ENCODE data around the gene COLEC12. TPM values are rescaled to one million over a fixed set of nuclear protein-coding genes. Genes with fewer than 3 reads are reported as not detected.

Gene COLEC12
- total and polyA plus RNA-seq, 2 donors (not counting 3 experiments of a cell fraction or from before 2014, with no cell fraction given) = 8.0 to 17.1 TPM

DNA sequence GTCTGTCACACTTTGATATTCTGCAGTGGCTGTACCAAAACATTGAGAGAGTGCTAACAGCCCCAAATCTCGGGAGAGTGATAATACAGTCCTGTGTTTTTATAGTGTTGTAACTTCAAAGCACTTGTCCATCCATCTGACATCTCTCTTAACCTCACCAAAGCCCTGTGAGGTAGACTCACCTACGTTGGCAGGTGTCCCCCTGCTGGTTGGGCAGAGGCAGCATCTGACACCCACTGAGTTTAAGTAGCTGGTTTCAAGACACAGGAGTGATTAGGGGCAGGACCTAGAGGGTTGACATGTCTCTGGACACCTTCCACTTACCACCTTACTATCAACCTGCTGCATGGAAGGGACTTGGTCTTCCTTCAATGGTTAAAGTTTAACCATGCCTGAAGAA is 22.9 kb downstream of the COLEC12 start:
- intact Hi-C loops (cut with micrococcal nuclease) = loop anchor here (5.0 kb wide), 1 partner anchor 135 kb away; no protein-coding TSS in a partner anchor

DNA sequence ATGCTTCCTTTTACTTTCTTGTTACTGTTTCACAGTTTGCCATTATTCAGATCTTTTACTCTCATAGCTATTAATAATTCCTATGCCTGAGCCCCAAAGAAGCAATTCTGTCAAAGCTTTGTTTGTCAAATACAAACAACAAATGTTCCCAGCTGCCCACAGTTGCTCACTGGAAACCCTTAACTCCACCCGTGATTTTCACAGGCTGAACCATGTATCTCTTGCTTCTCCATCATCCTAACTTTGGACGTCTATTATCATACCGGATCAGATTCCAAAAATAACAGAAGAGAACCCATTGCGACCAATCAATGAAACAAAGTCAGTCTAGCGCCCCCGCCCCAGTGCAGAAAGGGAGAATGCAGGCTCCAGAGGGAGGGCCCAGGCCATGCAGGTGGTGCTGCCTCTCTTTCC is 24.2 kb downstream of the COLEC12 start:
- H3K4me3 ChIP-seq (replicated peaks in 1 of 3; ENCODE audit: insufficient read depth in 1 of 3, low read depth in 1 of 3, low read length in 3 of 3) = no peak overlapping the region
- no peaks in the 10 kb centered on the region for H3K27me3 ChIP-seq (ENCODE audit: control insufficient read depth in 2 of 2, insufficient read depth in 2 of 2, low read length in 2 of 2)
- peaks cover 12% of the 10 kb centered on the region for H3K4me1 ChIP-seq (ENCODE audit: control insufficient read depth, extremely low read depth, insufficient read depth, low read length)
- H2AFZ ChIP-seq (ENCODE audit: low read depth, low read length) = no peak overlapping the region
- no peak overlapping the region for H3K27ac ChIP-seq (ENCODE audit: insufficient read depth, low read depth, low read length)
- H3K9me1 ChIP-seq (replicated peaks; ENCODE audit: control insufficient read depth, extremely low read depth, insufficient read depth, low read length) = no peaks in the 10 kb centered on the region
- H3K4me2 ChIP-seq (ENCODE audit: insufficient read depth, low read length) = no peak overlapping the region
- H3K79me2 ChIP-seq (ENCODE audit: control insufficient read depth, insufficient read depth, low read length) = no peaks in the 10 kb centered on the region
- ChIA-PET POLR2A (no interaction called here), CTCF (interaction anchor here (1.3 to 2.3 kb wide), 4 partner anchors 10 to 43 kb away, joined by 3 to 6 read pairs (median 4); no protein-coding TSS in a partner anchor)
- H3K9me3 ChIP-seq (replicated peaks; ENCODE audit: control insufficient read depth, insufficient read depth, low read length) = no peaks in the 10 kb centered on the region
- no peaks in the 10 kb centered on the region for H4K20me1 ChIP-seq (replicated peaks; ENCODE audit: control insufficient read depth, extremely low read depth, insufficient read depth, low read length)
- no peak for DNase-seq (ENCODE audit: low read depth, low spot score)
- H3K36me3 ChIP-seq (ENCODE audit: control insufficient read depth in 2 of 2, extremely low read depth in 1 of 2, insufficient read depth in 2 of 2, low read length in 2 of 2) = no peaks in the 10 kb centered on the region
- no peak for TF ChIP-seq POLR2AphosphoS5 (IDR thresholded peaks at IDR 0.05; ENCODE audit: insufficient read depth, low read depth, low read length)
- TF ChIP-seq EZH2 (IDR thresholded peaks at IDR 0.05; ENCODE audit: borderline replicate concordance, low read depth, low read length, severe bottlenecking) = no peak
- TF ChIP-seq MYC (IDR thresholded peaks at IDR 0.05; ENCODE audit: low read depth, low read length) = no peak
- no peak for TF ChIP-seq JUN (IDR thresholded peaks at IDR 0.05; ENCODE audit: borderline replicate concordance, insufficient read depth, insufficient read length, low read depth)
- TF ChIP-seq, protein P1, sequence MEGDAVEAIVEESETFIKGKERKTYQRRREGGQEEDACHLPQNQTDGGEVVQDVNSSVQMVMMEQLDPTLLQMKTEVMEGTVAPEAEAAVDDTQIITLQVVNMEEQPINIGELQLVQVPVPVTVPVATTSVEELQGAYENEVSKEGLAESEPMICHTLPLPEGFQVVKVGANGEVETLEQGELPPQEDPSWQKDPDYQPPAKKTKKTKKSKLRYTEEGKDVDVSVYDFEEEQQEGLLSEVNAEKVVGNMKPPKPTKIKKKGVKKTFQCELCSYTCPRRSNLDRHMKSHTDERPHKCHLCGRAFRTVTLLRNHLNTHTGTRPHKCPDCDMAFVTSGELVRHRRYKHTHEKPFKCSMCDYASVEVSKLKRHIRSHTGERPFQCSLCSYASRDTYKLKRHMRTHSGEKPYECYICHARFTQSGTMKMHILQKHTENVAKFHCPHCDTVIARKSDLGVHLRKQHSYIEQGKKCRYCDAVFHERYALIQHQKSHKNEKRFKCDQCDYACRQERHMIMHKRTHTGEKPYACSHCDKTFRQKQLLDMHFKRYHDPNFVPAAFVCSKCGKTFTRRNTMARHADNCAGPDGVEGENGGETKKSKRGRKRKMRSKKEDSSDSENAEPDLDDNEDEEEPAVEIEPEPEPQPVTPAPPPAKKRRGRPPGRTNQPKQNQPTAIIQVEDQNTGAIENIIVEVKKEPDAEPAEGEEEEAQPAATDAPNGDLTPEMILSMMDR (IDR thresholded peaks at IDR 0.05; ENCODE audit: extremely low read depth in 1 of 2, insufficient read depth in 1 of 2, low read depth in 1 of 2, low read length in 2 of 2) = no peak
- no peak for TF ChIP-seq POLR2A (IDR thresholded peaks at IDR 0.05; ENCODE audit: low read depth, low read length)
- TF ChIP-seq, protein P2, sequence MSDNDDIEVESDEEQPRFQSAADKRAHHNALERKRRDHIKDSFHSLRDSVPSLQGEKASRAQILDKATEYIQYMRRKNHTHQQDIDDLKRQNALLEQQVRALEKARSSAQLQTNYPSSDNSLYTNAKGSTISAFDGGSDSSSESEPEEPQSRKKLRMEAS (IDR thresholded peaks at IDR 0.05; ENCODE audit: insufficient read depth, insufficient read length) = no peak
- no peak for TF ChIP-seq GATA2 (IDR thresholded peaks at IDR 0.05; ENCODE audit: insufficient read depth, insufficient read length, low read depth, low read length)
- no peak for TF ChIP-seq FOS (IDR thresholded peaks at IDR 0.05; ENCODE audit: borderline replicate concordance, insufficient read depth, low read length)
- intact Hi-C loops (cut with micrococcal nuclease) (loop anchor here (5.0 kb wide), 1 partner anchor 136 kb away; no protein-coding TSS in a partner anchor), dilution Hi-C loops (cut with MboI; ENCODE audit: extremely low pct_ligation_motif_present, low sequenced_read_pairs) (no loop called here)
- FAIRE-seq = no peak
- no peak overlapping the region for H3K9ac ChIP-seq (replicated peaks; ENCODE audit: extremely low read depth, insufficient read depth, low read length)
- BruUV-seq (replicated peaks) = no TSS peak

More for the DNA sequence above, 22.9 kb downstream of the COLEC12 start:
- DNase-seq (ENCODE audit: low read depth, low spot score) (no peak), FAIRE-seq (no peak)
- Histone ChIP-seq H2AFZ (ENCODE audit: low read depth, low read length) (no peak overlapping the region), H3K9ac (replicated peaks; ENCODE audit: extremely low read depth, insufficient read depth, low read length) (no peak overlapping the region), H3K9me3 (replicated peaks; ENCODE audit: control insufficient read depth, insufficient read depth, low read length) (no peaks in the 10 kb centered on the region), H3K27ac (ENCODE audit: insufficient read depth, low read depth, low read length) (no peak overlapping the region), H3K4me3 (replicated peaks in 1 of 3; ENCODE audit: insufficient read depth in 1 of 3, low read depth in 1 of 3, low read length in 3 of 3) (no peak overlapping the region), H4K20me1 (replicated peaks; ENCODE audit: control insufficient read depth, extremely low read depth, insufficient read depth, low read length) (no peaks in the 10 kb centered on the region), H3K9me1 (replicated peaks; ENCODE audit: control insufficient read depth, extremely low read depth, insufficient read depth, low read length) (no peaks in the 10 kb centered on the region), H3K4me2 (ENCODE audit: insufficient read depth, low read length) (no peak overlapping the region), H3K27me3 (ENCODE audit: control insufficient read depth in 2 of 2, insufficient read depth in 2 of 2, low read length in 2 of 2) (no peaks in the 10 kb centered on the region), H3K4me1 (ENCODE audit: control insufficient read depth, extremely low read depth, insufficient read depth, low read length) (peaks cover 12% of the 10 kb centered on the region), H3K79me2 (ENCODE audit: control insufficient read depth, insufficient read depth, low read length) (no peaks in the 10 kb centered on the region), H3K36me3 (ENCODE audit: control insufficient read depth in 2 of 2, extremely low read depth in 1 of 2, insufficient read depth in 2 of 2, low read length in 2 of 2) (no peaks in the 10 kb centered on the region)
- dilution Hi-C loops (cut with MboI; ENCODE audit: extremely low pct_ligation_motif_present, low sequenced_read_pairs) = no loop called here
- CTCF ChIA-PET = interaction anchor here (0.8 to 0.9 kb wide), 2 partner anchors 12 to 21 kb away, joined by 3 to 4 read pairs; no protein-coding TSS in a partner anchor
- TF ChIP-seq POLR2AphosphoS5 (IDR thresholded peaks at IDR 0.05; ENCODE audit: insufficient read depth, low read depth, low read length) = no peak
- TF ChIP-seq, protein P1 (IDR thresholded peaks at IDR 0.05; ENCODE audit: extremely low read depth in 1 of 2, insufficient read depth in 1 of 2, low read depth in 1 of 2, low read length in 2 of 2) = peak; percentile 10 to 13
- no TSS peak for BruUV-seq (replicated peaks)
- POLR2A ChIA-PET = no interaction called here
